ENCODE results near the gene NDUFB4. TPM values are rescaled to one million over a fixed set of nuclear protein-coding genes. Genes with fewer than 3 reads are reported as not detected.

NDUFB4 gene
- polyA plus RNA-seq, 1 donor (not counting 4 experiments of a cell fraction or from before 2014, with no cell fraction given) = 143 TPM

- no peak overlapping the region for H3K9ac ChIP-seq (ENCODE audit: control insufficient read depth, extremely low read depth, insufficient read depth, low read length)
- H2AFZ ChIP-seq (ENCODE audit: control insufficient read depth, low read length) = no peak overlapping the region
- DNase-seq (ENCODE audit: low read depth, low spot score) = no peak
- no peaks in the 10 kb centered on the region for H3K79me2 ChIP-seq (ENCODE audit: control insufficient read depth, insufficient read depth, low read length)
- H4K20me1 ChIP-seq (ENCODE audit: control insufficient read depth, extremely low read depth, insufficient read depth, low read length) = no peaks in the 10 kb centered on the region
- no peaks in the 10 kb centered on the region for H3K27me3 ChIP-seq (ENCODE audit: control insufficient read depth, extremely low read depth, insufficient read depth, low read length)
- no peaks in the 10 kb centered on the region for H3K9me1 ChIP-seq (ENCODE audit: control insufficient read depth, extremely low read depth, insufficient read depth, low read length)
- dilution Hi-C loops (cut with MboI; ENCODE audit: extremely low pct_ligation_motif_present, low sequenced_read_pairs) = no loop called here
- no peak overlapping the region for H3K4me3 ChIP-seq (ENCODE audit: control insufficient read depth in 2 of 3, extremely low read depth in 1 of 3, insufficient read depth in 2 of 3, low read depth in 1 of 3, low read length in 3 of 3)
- no peak overlapping the region for H3K27ac ChIP-seq (ENCODE audit: control insufficient read depth, insufficient read depth, low read length)
- no peaks in the 10 kb centered on the region for H3K4me1 ChIP-seq (ENCODE audit: control insufficient read depth, extremely low read depth, insufficient read depth, low read length)
- no peak for TF ChIP-seq EZH2 (IDR thresholded peaks at IDR 0.05; ENCODE audit: low read length)
- no peak for TF ChIP-seq CTCF (optimal IDR thresholded peaks at IDR 0.05 in 1 of 3, IDR thresholded peaks at IDR 0.05 in 1 of 3, conservative IDR thresholded peaks at IDR 0.05 in 1 of 3; ENCODE audit: extremely low read depth in 1 of 3, insufficient read depth in 2 of 3, low read length in 3 of 3)
- no peaks in the 10 kb centered on the region for H3K36me3 ChIP-seq (ENCODE audit: control insufficient read depth in 2 of 2, extremely low read depth in 1 of 2, insufficient read depth in 2 of 2, low read length in 2 of 2)
- no peak overlapping the region for H3K4me2 ChIP-seq (ENCODE audit: control insufficient read depth, extremely low read depth, insufficient read depth, low read depth, low read length)
- H3K9me3 ChIP-seq (ENCODE audit: control insufficient read depth, low read depth, low read length) = peaks cover 3% of the 10 kb centered on the region
- FAIRE-seq = no peak
These were observed 26.3 kb downstream of the NDUFB4 start for GRCh38 chr3:120622457-120622856.

- H3K27ac ChIP-seq (ENCODE audit: control insufficient read depth, insufficient read depth, low read length) = no peak overlapping the region
- DNase-seq (ENCODE audit: low read depth, low spot score) = no peak
- H3K27me3 ChIP-seq (ENCODE audit: control insufficient read depth, extremely low read depth, insufficient read depth, low read length) = no peaks in the 10 kb centered on the region
- no peak for TF ChIP-seq EZH2 (IDR thresholded peaks at IDR 0.05; ENCODE audit: low read length)
- no peak for TF ChIP-seq CTCF (optimal IDR thresholded peaks at IDR 0.05 in 1 of 3, IDR thresholded peaks at IDR 0.05 in 1 of 3, conservative IDR thresholded peaks at IDR 0.05 in 1 of 3; ENCODE audit: extremely low read depth in 1 of 3, insufficient read depth in 2 of 3, low read length in 3 of 3)
- no peak overlapping the region for H3K9ac ChIP-seq (ENCODE audit: control insufficient read depth, extremely low read depth, insufficient read depth, low read length)
- H3K4me2 ChIP-seq (ENCODE audit: control insufficient read depth, extremely low read depth, insufficient read depth, low read depth, low read length) = no peak overlapping the region
- H3K79me2 ChIP-seq (ENCODE audit: control insufficient read depth, insufficient read depth, low read length) = no peaks in the 10 kb centered on the region
- no peaks in the 10 kb centered on the region for H4K20me1 ChIP-seq (ENCODE audit: control insufficient read depth, extremely low read depth, insufficient read depth, low read length)
- H3K9me3 ChIP-seq (ENCODE audit: control insufficient read depth, low read depth, low read length) = peaks cover 3% of the 10 kb centered on the region
- no peaks in the 10 kb centered on the region for H3K36me3 ChIP-seq (ENCODE audit: control insufficient read depth in 2 of 2, extremely low read depth in 1 of 2, insufficient read depth in 2 of 2, low read length in 2 of 2)
- H3K4me3 ChIP-seq (ENCODE audit: control insufficient read depth in 2 of 3, extremely low read depth in 1 of 3, insufficient read depth in 2 of 3, low read depth in 1 of 3, low read length in 3 of 3) = no peak overlapping the region
- no peak overlapping the region for H2AFZ ChIP-seq (ENCODE audit: control insufficient read depth, low read length)
- dilution Hi-C loops (cut with MboI; ENCODE audit: extremely low pct_ligation_motif_present, low sequenced_read_pairs) = no loop called here
- H3K4me1 ChIP-seq (ENCODE audit: control insufficient read depth, extremely low read depth, insufficient read depth, low read length) = no peaks in the 10 kb centered on the region
- H3K9me1 ChIP-seq (ENCODE audit: control insufficient read depth, extremely low read depth, insufficient read depth, low read length) = no peaks in the 10 kb centered on the region
- no peak for FAIRE-seq
These were observed 27.0 kb downstream of the NDUFB4 start for GRCh38 chr3:120622870-120623726.
